Glomerular visceral epithelial cell (primary cell): Measurements from ENCODE around the gene BCL10.

Experiments used
- DNase-seq: peaks from one replicate; pipeline ENCODE4 v3.0.0-alpha.2; 2016; ENCODE audit errors: extremely low spot score

The BCL10 gene

DNA sequence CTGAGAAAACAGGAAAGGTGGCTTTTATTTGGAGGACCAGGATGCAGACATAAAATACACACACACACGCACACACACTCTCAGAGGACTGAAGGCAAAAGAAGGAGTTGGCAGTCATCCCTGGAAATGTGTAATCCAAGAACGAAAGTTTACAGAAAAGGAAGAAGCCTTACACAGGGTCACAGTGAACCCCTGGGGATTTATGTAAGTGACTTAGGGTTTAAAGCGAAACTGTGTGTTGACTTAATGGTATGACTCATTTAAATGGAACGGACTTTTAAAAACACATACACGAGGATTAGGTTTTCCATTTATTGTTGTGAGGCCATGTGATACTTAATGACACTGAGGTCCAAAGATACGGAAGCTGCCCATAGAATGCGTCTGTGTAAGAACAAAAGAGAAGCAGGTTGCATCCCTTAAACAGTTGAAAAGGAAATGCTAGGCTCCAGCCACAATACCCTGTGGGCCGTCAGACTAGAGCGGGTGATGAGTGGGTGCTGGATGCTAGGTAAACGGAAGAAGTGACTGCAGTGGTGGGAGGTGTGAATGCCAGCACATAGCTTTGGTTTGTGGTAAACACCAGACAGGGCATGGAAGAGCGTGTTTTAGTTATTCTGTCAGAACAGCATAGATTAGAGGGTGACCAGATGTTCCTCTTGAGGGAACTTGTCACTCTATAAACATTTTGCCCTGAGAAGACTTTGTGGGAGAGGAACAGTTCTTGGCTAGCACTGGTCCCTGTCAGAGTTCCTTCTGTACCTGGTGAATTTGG is 21.6 kb upstream of the BCL10 start:
- DNase-seq, result peak; percentile 97

DNA sequence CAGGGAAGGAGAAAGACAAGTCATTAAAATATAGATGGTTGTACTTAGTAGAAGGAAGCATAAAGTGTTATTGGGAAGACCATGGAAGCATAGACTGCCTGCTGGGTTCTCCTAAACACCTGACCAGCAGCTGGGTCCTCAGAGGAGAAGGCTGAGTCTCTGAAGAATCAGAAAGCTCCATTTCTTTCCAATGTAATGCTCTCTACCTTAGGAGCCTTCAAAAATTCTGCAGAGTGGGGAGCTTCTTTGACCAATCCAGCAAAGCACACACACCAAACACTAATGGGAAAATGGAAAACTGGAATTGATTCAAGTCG is 21.1 kb upstream of the BCL10 start:
- no peak for DNase-seq

GRCh38 chr1:85296980-85297379 is 20.5 kb upstream of the BCL10 start:
- peak; percentile 55 for DNase-seq

DNA sequence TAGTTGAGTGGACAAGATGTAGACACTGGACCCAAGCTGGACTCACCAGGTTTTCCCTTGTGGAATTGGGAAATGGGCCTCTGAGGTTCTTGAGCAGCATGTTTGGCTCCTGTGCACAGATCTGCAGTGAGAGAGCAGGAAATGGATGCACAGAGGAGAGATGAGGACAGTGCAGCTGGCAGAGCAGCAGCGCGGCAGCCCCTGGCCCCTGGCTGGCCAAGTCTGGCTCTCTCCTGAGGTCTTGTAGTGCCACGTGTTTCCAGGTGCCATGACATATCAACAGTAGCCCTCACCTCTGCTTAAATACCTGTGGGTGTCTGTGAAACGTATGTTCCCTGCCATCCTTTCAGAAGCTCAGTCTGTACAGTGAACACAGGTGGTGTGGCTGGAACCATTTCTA is 19.2 kb upstream of the BCL10 start:
- DNase-seq, result no peak

DNA sequence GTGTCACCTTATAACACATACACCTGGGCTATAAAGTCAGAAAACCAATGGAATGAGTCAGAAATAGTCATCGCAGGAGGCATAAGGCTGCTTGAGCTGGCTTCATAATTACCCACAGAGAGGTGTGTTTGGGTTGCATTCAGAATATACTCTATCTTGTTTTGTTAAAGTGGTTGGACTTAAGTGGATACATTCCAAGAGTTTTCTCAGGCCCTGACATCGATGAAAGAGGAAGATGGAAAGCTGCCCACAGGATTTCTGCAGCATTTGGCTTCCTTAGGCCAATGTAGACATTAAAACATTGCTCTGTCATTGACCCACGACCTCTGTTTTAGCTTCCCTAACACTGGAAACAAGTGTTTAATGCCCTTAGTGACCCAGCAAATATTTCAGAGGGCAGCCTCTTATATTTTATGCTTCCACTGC is 18.6 kb upstream of the BCL10 start:
- DNase-seq, result peak; percentile 91

- DNase-seq, result no peak
These were observed 14.4 kb upstream of the BCL10 start for GRCh38 chr1:85290826-85291225.

GRCh38 chr1:85289848-85290335 is 13.5 kb upstream of the BCL10 start:
- DNase-seq, result no peak

DNA sequence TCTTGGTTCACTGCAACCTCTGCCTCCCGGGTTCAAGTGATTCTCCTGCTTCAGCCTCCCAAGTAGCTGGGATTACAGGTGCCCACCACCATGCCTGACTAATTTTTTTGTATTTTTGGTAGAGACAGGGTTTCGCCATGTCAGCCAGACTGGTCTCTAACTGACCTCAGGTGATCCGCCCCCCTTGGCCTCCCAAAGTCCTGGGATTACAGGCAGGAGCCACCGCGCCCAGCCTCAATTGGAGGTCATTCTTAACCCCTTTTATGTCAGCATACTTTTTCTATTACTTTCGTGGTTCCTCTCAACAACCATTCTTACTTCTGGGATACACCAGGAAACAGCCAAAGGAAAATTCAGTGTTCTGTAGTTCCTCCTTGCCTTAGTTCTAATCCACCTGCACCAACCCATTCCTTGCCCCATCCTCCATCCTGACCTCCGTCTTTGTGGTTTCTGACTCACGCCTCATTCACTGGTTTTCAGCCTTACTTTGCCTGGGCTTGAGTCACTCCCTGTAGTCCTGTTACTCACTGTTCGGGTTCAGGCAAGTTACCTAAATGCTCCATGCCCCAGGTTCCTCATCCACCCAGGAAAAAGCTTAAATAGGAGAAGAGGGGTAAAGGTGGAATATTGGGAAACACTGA is 12.9 kb upstream of the BCL10 start:
- peak; percentile 93 for DNase-seq

GRCh38 chr1:85284202-85284601 is 7.8 kb upstream of the BCL10 start:
- no peak for DNase-seq

GRCh38 chr1:85283475-85284199 is 7.2 kb upstream of the BCL10 start:
- DNase-seq, result no peak

DNA sequence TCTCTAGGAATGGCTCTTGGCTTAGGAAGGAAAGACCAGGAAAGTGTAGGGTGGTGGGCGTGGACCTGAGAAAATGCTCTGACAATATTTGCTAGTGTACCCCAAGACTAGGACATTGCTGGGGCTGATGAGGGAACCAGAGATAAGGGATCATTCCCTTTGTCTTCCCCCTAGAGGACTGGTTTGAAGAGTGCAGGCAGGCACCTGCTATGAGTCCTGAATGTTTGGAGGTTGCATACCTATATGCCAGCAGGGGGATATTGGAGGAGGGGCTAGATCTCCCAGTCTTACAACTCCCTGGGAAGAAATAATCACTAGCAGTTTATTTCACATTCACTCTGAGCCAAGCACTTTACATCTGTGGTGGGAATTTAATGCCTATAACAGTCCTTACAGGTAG is 6.0 kb upstream of the BCL10 start:
- no peak for DNase-seq

- DNase-seq, result no peak
These were observed 4.2 kb upstream of the BCL10 start for GRCh38 chr1:85280636-85281035.

DNA sequence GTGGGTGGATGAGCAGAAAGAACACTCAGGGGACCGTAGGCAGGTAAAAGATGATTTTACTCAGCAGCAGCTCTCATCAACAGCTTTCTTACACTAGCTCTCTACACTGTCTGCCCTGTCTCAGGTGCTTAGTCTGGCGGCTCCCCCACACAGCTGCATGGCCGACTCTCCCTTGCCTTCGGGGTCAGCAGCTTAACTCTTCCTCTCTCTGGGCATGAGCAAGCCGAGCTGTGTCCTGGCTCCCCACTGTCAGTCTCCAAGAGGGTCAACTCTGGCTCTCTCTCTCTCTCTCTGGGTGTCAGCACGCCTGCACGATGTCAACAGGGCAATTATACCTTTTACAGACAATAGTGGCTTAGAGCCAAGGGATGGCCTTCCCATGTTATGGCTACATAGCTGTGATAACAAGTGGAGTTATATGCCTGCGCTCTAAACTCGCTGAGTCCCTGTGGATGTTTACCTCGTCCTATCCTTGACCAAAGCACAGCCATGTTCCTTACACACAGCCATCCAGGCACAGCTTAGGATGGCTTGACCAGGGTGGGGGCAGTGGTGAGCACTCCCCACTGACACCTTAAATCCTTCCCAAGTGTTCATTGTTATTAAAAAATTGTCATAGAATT is 3.1 kb upstream of the BCL10 start:
- DNase-seq, result no peak

- peak; percentile 88 for DNase-seq
These were observed 2.5 kb upstream of the BCL10 start for GRCh38 chr1:85278853-85279314.

DNA sequence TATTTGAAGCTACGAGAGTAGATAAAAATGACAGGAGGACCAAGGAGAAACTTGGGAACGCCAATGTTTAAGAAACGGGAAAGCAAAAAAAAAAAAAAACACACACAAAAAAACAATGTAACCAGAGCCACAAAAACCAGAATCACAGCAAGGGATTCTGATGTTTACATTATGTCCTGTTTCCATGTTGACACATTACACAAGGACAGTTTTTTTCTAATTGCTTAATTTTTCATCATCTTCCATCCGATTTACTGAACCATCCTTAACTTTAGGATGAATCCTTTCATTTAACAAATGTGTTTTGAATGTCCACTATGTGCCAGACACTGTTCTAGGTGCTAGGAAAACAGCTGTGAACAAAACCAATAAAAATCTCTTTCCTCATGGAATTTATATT is 1.4 kb upstream of the BCL10 start:
- no peak for DNase-seq

GRCh38 chr1:85276978-85277639 is 677 bp upstream of the BCL10 start:
- DNase-seq, result no peak

- peak; percentile 53 for DNase-seq
These were observed 674 bp downstream of the BCL10 start for GRCh38 chr1:85275701-85276214.

- peak; percentile 68 for DNase-seq
These were observed 1.4 kb downstream of the BCL10 start for GRCh38 chr1:85274969-85275453.

- no peak for DNase-seq
These were observed 3.0 kb downstream of the BCL10 start for GRCh38 chr1:85273397-85273796.

DNA sequence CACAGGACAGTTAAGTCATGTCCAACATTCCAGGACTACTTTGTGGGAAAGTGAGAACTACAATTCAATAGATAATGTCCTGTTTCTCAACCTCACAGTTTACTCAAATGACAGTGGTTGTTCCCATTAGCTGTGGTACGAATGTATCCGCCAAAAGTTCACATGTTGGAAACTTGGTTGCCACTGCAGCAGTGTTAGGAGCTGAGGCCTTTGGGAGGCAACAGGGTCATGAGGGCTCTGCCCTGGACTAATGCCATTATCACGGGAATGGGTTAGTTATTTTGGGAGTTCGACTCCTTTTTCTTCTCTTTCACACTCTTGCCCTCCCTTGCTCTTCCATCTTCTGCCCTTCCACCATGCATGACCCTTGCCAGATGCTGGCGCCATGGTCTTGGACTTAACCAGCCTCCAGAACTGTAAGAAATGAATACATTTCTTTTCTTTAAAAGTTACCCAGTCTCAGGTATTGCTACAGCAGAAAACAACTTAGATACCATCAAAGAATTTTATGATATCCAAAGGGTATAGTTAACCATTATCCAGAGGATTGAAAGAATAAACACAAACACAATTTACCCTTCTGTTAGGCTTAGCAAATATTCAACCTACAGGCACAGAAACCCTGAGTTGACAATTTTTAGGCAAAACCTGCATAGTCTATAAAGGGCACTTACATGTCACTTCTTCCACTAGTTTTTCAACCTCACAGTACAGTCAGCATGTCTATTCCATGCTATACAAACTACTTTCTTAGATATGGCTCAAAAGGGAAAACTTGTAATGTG is 7.4 kb downstream of the BCL10 start:
- DNase-seq, result no peak

GRCh38 chr1:85267313-85267712 is 9.1 kb downstream of the BCL10 start:
- no peak for DNase-seq
